HG03521 (cell line): ENCODE data around the gene CKS1B.

Experiments used
- ATAC-seq: cut with Tn5 transposase; IDR thresholded peaks from one replicate; pipeline ENCODE4 v1.9.1; 2021; ENCODE audit warnings: mild to moderate bottlenecking, moderate library complexity; ENCODE audit not compliant: unreplicated experiment

CKS1B gene

GRCh38 chr1:155012026-155012546 lies 37.6 kb downstream of the CKS1B start:
- ATAC-seq = no peak

- no peak for ATAC-seq
Observed at GRCh38 chr1:155012776-155013602, 38.5 kb downstream of the CKS1B start.

GRCh38 chr1:155013632-155014031 lies 39.2 kb downstream of the CKS1B start:
- no peak for ATAC-seq

DNA sequence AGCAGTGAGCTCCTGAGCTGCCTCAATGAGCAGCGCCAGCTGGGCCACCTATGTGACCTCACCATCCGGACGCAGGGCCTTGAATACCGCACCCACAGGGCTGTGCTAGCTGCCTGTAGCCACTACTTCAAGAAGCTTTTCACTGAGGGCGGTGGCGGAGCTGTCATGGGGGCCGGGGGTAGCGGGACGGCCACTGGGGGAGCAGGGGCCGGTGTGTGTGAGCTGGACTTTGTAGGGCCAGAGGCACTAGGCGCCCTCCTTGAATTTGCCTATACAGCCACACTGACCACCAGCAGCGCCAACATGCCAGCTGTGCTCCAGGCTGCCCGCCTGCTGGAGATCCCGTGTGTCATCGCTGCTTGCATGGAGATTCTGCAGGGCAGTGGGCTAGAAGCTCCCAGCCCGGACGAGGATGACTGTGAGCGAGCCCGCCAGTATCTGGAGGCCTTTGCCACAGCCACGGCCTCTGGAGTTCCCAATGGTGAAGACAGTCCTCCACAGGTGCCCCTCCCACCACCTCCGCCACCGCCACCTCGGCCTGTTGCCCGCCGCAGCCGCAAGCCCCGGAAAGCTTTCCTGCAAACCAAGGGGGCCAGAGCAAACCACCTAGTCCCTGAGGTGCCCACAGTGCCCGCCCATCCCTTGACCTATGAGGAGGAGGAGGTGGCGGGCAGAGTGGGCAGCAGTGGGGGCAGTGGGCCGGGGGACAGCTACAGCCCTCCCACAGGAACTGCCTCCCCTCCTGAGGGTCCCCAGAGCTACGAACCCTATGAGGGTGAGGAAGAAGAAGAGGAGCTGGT lies 40.4 kb downstream of the CKS1B start:
- ATAC-seq = no peak

- no peak for ATAC-seq
Observed at GRCh38 chr1:155015527-155016230, 41.2 kb downstream of the CKS1B start.

DNA sequence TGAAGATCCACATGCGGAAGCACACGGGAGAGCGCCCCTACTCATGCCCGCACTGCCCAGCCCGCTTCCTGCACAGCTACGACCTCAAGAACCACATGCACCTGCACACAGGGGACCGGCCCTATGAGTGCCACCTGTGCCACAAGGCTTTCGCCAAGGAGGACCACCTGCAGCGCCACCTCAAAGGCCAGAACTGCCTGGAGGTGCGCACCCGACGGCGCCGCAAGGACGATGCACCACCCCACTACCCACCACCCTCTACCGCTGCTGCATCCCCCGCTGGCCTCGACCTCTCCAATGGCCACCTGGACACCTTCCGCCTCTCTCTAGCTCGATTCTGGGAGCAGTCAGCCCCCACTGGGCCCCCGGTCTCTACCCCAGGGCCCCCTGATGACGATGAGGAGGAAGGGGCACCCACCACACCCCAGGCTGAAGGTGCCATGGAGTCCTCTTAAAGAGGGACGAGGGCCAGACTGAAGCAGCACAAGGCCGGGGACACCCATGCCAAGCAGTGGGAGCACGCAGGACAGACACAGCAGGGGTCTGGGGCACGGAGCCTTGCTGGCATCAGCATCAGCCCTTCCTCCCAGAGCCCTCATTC lies 41.9 kb downstream of the CKS1B start:
- no peak for ATAC-seq

GRCh38 chr1:155017041-155017945 lies 42.8 kb downstream of the CKS1B start:
- peak; percentile 79 for ATAC-seq

DNA sequence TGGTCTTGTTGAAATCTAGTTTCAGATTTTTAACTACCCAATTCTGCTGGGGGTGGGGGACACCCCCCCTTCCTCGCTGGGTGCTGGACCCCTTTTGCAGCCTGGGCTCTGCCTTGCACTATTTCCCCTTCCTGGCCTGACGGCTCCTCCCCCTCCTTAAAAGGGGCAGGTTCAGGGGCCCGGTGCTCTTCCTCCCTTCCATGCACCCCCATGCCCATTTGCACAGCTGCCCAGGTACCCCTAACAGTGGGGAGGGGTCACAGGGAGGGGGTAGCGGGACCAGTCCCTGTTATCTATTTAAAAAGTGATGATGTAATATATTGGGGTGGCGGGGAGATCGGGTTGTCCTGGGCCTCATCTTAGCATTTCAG lies 43.5 kb downstream of the CKS1B start:
- no peak for ATAC-seq

DNA sequence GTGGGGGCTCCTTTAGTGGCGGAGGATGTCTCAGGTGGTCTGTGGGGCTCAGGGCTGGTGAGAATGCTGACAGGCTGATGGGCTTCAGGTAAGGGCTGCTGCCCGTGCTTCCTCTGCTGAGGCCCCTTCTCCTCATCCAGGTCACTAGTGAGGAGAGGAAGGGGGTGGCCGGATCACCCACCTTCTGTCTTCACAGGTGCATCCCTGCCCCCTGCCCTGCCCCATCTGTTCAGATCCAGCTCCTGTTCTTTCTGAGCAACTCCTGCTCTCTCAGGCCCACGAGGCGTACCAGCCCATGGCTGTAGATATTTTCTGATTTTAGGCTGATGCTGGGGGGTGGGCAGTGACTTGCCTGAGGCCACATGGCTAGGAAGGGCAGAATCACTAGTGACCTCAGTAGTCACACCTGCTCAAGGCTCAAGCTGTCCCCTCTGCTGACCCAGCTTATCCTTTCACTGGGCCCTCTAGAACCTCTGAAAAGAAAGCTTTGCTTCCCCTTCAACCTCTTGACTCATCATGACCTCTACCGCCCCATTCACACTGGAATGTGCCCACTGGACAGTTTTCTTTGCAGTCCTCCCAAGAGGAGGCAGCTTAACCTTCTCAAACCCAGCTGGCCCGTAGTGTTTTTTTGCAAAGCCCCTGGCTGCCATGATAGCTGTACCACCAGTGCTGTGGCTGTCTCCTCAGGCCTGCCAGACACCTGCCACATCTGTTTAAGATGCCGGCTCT lies 44.3 kb downstream of the CKS1B start:
- ATAC-seq = no peak

- ATAC-seq = no peak
Observed at GRCh38 chr1:155019377-155020245, 45.1 kb downstream of the CKS1B start.

DNA sequence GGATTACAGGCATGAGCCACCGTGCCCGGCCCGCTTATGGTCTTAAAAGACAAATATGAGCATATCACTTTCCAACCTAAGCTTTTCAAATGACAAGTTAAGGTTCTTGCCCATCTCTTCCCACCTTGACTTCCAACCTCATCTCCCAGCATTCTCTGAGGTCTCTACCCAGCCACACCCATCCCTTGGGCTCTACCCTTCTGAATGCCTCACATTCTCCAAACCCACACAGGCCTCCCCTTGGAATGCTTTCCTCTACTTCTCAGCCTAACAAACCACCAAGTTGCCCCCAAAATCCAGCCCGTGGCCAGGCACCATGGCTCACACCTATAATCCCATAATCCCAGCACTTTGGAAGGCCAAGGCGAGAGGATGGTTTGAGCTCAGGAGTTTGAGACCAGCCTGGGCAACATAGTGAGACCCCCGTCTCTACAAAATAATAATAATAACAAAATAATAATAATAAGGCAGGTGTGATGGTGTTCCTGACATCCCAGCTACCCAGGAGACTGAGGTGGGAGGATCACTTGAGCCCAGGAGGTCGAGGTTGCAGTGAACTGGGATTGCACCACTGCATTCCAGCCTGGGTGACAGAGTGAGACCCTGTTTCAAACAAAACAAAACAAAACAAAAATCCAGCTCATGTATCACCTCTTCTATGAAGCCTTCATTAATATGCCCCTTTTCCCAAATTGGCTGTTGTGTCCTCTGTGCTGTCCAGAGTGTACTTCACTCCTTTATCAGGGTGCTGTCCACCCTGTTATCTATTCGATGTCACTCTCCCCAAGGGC lies 47.9 kb downstream of the CKS1B start:
- ATAC-seq = no peak

DNA sequence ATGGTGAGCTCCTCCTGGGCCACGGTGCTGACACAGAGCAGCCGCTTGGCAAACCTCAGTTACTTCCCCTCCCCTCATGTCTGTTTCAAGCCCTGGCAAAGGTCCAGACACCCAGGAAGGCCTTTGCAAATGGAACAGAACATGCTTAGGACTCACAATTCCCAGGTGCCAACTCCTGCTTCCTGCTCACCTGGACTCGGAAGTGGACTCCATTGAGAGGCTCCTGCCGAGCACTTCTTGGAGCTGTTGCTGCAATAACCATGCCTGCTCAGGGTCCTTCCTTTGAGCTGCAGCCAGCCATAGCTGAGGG lies 48.4 kb downstream of the CKS1B start:
- ATAC-seq = no peak

DNA sequence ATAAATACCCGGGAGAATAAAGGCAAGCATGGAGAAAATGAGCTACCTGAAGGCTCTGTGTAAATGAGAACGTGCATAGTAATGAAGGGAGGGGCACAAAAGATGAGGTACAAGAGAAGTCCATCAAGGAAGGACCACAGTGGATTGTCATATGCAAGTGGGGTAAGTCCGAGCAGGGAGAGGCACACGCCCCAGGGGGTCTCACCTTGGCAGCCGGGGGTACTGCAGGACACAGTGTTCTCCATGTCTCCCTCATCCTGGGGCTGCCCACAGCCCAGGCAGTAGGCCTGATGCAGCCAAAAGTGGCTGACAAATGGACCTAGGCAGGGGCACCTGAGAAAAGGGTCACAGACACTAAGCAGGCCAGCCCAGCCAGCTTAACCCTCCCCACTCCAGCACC lies 49.1 kb downstream of the CKS1B start:
- no peak for ATAC-seq

GRCh38 chr1:155024315-155024714 lies 49.8 kb downstream of the CKS1B start:
- no peak for ATAC-seq

DNA sequence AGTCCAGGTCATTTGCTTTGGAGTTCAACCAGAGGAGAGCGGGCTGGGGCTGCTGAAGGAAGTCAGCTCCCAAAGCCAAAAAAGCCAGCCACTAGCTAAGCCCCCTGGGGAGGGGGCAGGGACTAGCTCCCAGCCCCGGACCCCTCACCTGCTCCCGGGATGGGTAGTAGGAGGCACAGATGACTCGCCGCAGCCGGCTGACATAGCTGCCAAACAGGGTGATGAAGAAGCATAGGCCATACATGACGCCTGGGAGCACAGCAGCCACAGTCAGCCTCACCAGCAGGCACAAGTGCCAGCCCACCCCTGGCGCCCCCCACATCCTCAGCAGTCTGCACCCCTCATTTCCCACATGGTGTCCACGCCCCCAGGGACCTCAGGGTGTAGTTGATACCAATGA lies 51.7 kb downstream of the CKS1B start:
- no peak for ATAC-seq

DNA sequence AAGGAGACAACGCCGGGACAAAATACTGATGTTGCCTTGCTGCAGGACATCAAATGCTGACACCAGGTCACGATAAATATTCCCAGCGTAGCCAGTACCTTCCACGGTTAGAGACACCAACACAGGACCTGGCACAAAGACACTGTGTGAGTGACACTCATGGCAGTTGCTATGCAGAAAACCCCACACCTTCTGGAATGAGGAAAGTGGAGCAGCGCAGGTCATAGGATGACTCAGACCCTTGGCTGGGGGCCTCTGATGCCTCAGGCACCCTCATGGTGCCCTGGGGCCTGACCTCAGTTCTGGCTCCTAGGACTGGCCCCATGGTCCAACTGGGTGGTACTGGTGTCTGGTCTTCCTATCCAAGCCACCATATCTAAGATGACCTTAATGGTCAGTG lies 52.1 kb downstream of the CKS1B start:
- ATAC-seq = no peak
